Measurements from ENCODE around the gene KCNQ2.

Gene KCNQ2

GRCh38 chr20:63356931-63357879 is 115.2 kb downstream of the KCNQ2 start:
- DNase-seq (ENCODE audit: low read depth): no peak

DNA sequence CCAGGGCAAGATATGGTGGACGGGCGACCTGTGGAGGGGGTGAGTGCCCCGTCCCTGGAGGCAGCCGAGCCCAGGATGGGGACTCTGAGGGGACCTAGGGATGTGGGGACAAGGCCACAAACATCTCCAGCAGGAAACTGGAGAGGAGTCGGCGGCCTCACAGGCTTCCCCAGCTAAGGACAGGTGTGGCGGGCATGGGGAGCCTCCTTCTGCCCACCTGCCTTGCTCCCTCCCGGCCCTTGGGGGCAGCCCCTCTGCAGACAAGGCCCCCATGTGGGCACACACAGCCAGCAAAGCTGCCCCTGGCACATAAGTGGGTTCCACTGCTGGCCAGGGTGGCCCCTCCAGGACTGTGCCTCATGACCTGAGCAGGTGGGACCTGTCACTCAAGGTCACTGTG is 115.9 kb downstream of the KCNQ2 start:
- no peak for DNase-seq (ENCODE audit: low read depth)

GRCh38 chr20:63355781-63356295 is 116.6 kb downstream of the KCNQ2 start:
- no peak for DNase-seq (ENCODE audit: low read depth)

DNA sequence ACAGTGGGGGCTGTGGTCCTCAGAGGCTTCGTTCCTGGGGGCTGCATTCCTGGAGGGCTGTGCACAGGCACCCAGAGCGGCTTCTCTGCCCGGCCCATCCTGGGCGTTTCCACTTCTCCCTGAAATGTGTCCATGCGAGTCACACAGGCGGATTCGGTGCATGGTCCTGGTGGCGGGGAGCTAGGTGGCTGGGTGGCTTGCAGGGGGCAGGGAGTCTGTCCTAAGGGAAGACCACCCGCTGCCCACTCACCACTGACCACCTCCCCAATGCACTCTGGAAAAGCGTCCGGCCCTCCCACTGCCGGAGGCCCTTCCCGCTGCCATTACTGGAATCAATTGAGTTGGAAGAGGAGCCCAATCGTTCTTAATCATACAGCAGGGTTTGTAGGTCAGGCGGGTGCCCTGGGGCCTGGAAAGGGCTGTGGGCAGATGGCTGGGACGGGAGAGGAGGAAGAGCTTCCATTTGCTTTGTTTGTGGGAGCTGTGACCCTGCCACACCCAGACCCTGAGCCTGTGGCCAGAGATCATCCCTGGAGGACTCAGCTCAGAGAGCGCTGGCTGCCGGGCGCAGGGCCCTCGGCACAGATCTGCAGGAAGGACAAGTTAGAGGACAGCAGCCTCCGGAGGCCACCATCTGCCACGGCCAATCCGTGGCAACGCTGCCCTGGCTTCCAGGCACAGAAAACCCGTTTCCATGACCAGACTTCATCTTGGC is 117.7 kb downstream of the KCNQ2 start:
- DNase-seq (ENCODE audit: low read depth): no peak

- DNase-seq (ENCODE audit: low read depth): no peak
Observed at GRCh38 chr20:63352811-63353221, 119.6 kb downstream of the KCNQ2 start.

DNA sequence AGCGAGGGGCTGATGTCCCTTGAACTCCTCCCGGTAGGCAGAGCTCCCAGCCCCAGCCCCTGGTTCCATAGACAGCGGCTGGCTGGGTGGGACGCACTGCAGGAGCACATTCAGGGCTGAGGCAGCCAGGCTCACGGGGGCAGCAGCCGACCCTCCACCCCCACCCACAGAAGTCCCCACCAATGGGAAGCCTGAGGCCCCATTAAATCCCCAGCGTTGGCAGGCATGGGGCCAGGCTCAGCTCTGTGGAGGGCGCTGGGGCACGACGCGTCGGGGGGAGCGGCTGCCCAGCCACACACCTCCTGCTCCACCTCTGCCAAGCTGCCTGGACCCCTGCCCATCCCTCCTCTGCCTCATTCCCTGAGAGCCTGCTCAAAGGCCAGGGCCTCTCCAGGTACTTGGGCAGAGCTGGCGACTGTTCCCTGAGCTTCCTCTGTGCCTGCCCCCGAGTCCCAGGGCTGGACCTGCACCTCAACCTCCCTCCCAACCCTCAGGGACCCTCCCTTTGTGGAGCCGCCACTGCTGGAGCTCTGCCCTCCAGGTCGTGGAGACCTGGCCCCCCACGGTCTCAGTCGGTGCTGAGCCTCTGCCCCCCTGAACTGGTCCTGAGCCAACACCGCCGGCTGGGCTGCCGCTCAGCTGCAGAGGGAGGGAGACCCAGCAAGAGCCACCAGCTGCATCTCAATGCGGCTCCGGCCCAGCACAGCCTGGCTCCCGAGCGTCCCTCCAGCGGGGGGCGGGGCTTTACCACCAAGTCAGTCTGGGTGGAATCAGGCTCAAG is 120.5 kb downstream of the KCNQ2 start:
- DNase-seq (ENCODE audit: low read depth): no peak

DNA sequence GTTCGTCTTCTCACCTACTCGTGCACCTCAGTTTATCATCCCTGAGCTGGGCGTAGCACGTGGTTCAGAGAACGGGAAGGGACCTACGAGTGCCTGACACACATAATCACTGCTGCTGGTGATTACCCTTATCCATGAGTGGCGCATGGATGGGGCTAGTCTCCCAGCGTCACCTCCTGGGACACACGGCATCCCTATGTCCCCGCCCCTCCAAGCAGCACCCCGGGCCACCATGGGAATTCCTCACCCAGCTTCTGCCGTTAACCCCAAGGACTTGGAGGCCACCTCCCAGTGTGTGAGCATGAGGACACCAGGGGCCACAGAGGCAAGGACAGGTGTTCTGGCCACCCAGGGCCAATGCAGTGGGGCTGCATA is 121.1 kb downstream of the KCNQ2 start:
- DNase-seq (ENCODE audit: low read depth): no peak

- no peak for DNase-seq (ENCODE audit: low read depth)
Observed at GRCh38 chr20:63350597-63351325, 121.7 kb downstream of the KCNQ2 start.

Data from stimulated activated CD8-positive, alpha-beta memory T cell treated with anti-CD3 and anti-CD28 coated beads, Interleukin-7, amount 100 ng/mL, for 24 hours (primary cell).